Activated naive CD4-positive, alpha-beta T cell treated with anti-CD3 and anti-CD28 coated beads, Interleukin-2, amount 10 ng/mL, durations not matched to agents 7 days and 5 days (primary cell): ENCODE measurements around the gene TM7SF2.
A peak's percentile ranks its signal among the peaks of the same experiment; 100 is the strongest.
"Not testable (repeated sequence)": the region's sequence is repeated elsewhere in the genome, so short reads cannot be mapped to it uniquely, and the experiment has no call there.

Experiments used
- CTCF ChIA-PET: fragments of 350-600 bp; sonication (Branson Sonifier 250); formaldehyde crosslinking; loops from one replicate; lab custom pipeline; 2021; ENCODE audit warnings: antibody characterized with exemption; lab: Charles Lee
- DNase-seq: peaks from one replicate; pipeline ENCODE4 v3.0.0-alpha.2; 2020
- H3K27ac Mint-ChIP-seq: one replicate; pipeline ENCODE4 v1.8.0; 2021; ENCODE audit warnings: mild to moderate bottlenecking, moderate library complexity, mixed read lengths
- H3K27me3 Mint-ChIP-seq: one replicate; pipeline ENCODE4 v1.8.0; 2021; ENCODE audit warnings: mild to moderate bottlenecking, mixed read lengths
- H3K36me3 Mint-ChIP-seq: one replicate; pipeline ENCODE4 v1.8.0; 2021; ENCODE audit warnings: mixed read lengths
- H3K4me1 Mint-ChIP-seq: one replicate; pipeline ENCODE4 v1.8.0; 2021; ENCODE audit warnings: mixed read lengths
- H3K4me3 Mint-ChIP-seq: one replicate; pipeline ENCODE4 v1.8.0; 2021; ENCODE audit warnings: mild to moderate bottlenecking, moderate library complexity, mixed read lengths
- H3K9me3 Mint-ChIP-seq: one replicate; pipeline ENCODE4 v1.8.0; 2021; ENCODE audit warnings: mixed read lengths

Gene TM7SF2

DNA sequence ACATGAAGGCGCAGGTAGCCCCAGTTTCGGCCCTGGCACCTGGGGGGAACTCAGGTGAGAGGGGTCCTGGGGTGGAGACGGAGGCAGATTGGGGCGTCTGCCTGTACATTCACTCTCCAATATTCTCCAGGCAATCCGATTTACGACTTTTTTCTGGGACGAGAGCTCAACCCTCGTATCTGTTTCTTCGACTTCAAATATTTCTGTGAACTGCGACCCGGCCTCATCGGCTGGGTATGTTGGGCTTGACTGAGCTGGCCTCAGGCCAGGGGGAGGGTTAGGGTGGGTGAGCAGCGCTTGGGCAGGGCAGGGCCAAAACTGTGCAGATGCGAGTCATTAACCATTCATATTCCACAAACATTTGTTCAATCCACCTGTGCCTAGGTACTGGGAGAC lies 1.7 kb downstream of the TM7SF2 start:
- peaks cover 58% of the 10 kb centered on the region for H3K4me1 Mint-ChIP-seq
- peak overlapping the region; percentile 87 for H3K4me3 Mint-ChIP-seq
- peaks cover 4% of the 10 kb centered on the region for H3K27me3 Mint-ChIP-seq
- peaks cover 25% of the 10 kb centered on the region for H3K36me3 Mint-ChIP-seq
- CTCF ChIA-PET, result interaction anchor here (0.6 to 8.7 kb wide), 10 partner anchors 7 to 355 kb away, joined by 3 to 60 read pairs (median 4); partner anchors contain the start of genes CDCA5, FAU, MRPL49 and SAC3D1
- H3K27ac Mint-ChIP-seq, result peak overlapping the region; percentile 92
- no peaks in the 10 kb centered on the region for H3K9me3 Mint-ChIP-seq
- no peak for DNase-seq

DNA sequence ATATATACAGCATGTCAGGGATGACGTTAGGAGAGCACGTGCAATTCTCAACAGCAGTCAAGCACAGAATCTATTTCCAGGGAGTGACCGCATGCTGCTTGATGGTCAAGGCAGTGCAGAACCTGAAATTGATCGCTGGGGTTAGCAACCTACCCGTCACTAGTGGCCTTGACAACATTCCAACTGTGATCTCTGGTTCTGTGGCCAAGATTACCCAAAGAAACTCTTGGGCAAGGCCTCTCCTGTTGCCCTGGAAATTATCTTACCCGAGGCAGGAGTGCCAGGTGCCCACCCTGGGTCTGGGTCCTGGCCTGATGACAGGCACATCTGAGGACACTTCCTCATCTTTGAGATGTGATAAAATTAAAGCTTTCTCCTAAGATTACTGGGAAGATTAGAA lies 2.2 kb downstream of the TM7SF2 start:
- CTCF ChIA-PET, result interaction anchor here (0.6 to 8.7 kb wide), 5 partner anchors 7 to 355 kb away, joined by 3 to 60 read pairs (median 4); partner anchors contain the start of genes FAU, MRPL49 and VPS51
- H3K9me3 Mint-ChIP-seq, result no peaks in the 10 kb centered on the region
- DNase-seq, result no peak
- H3K4me3 Mint-ChIP-seq, result peak overlapping the region; percentile 87
- H3K27ac Mint-ChIP-seq, result peak overlapping the region; percentile 92
- H3K27me3 Mint-ChIP-seq, result peaks cover 4% of the 10 kb centered on the region
- peaks cover 62% of the 10 kb centered on the region for H3K4me1 Mint-ChIP-seq
- H3K36me3 Mint-ChIP-seq, result peaks cover 28% of the 10 kb centered on the region

GRCh38 chr11:65114538-65115171 lies 3.0 kb downstream of the TM7SF2 start:
- H3K4me3 Mint-ChIP-seq, result peak overlapping the region; percentile 87
- H3K27ac Mint-ChIP-seq, result no peak overlapping the region
- peaks cover 66% of the 10 kb centered on the region for H3K4me1 Mint-ChIP-seq
- CTCF ChIA-PET, result interaction anchor here (8.7 kb wide), 1 partner anchor 17 kb away, joined by 60 read pairs; the partner anchor contains the start of gene VPS51
- no peaks in the 10 kb centered on the region for H3K9me3 Mint-ChIP-seq
- DNase-seq, result no peak
- peaks cover 27% of the 10 kb centered on the region for H3K36me3 Mint-ChIP-seq
- peaks cover 4% of the 10 kb centered on the region for H3K27me3 Mint-ChIP-seq

DNA sequence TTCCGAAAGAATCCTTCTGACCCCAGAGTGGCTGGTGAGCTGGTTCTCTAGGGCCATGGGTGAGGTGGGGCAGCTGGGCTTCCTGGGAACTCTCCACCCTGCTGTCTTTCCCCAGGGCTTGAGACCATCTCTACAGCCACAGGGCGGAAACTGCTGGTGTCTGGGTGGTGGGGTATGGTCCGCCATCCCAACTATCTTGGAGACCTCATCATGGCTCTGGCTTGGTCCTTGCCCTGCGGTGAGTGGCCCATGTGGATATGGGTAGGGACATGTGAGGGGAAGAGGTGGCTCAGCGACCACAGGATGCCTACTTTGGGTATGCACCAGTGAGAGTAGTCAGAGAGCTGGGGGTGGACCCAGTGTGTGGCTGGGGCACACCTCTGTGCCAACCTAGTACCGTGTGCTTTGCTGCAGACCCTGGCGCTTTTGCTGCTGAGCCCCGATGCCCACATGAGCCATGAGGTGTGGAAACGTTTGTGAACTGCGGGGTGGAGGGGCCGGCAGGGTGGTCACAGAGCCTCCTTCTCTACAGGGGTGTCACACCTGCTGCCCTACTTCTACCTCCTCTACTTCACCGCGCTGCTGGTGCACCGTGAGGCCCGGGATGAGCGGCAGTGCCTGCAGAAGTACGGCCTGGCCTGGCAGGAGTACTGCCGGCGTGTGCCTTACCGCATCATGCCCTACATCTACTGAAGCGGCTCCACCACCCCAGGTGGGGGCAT lies 3.9 kb downstream of the TM7SF2 start:
- CTCF ChIA-PET, result interaction anchor here (8.7 kb wide), 1 partner anchor 17 kb away, joined by 60 read pairs; the partner anchor contains the start of gene VPS51
- H3K4me3 Mint-ChIP-seq, result peak overlapping the region; percentile 90
- peaks cover 30% of the 10 kb centered on the region for H3K36me3 Mint-ChIP-seq
- no peaks in the 10 kb centered on the region for H3K9me3 Mint-ChIP-seq
- H3K27me3 Mint-ChIP-seq, result peaks cover 4% of the 10 kb centered on the region
- H3K4me1 Mint-ChIP-seq, result peaks cover 68% of the 10 kb centered on the region
- H3K27ac Mint-ChIP-seq, result peak overlapping the region; percentile 98
- no peak for DNase-seq

DNA sequence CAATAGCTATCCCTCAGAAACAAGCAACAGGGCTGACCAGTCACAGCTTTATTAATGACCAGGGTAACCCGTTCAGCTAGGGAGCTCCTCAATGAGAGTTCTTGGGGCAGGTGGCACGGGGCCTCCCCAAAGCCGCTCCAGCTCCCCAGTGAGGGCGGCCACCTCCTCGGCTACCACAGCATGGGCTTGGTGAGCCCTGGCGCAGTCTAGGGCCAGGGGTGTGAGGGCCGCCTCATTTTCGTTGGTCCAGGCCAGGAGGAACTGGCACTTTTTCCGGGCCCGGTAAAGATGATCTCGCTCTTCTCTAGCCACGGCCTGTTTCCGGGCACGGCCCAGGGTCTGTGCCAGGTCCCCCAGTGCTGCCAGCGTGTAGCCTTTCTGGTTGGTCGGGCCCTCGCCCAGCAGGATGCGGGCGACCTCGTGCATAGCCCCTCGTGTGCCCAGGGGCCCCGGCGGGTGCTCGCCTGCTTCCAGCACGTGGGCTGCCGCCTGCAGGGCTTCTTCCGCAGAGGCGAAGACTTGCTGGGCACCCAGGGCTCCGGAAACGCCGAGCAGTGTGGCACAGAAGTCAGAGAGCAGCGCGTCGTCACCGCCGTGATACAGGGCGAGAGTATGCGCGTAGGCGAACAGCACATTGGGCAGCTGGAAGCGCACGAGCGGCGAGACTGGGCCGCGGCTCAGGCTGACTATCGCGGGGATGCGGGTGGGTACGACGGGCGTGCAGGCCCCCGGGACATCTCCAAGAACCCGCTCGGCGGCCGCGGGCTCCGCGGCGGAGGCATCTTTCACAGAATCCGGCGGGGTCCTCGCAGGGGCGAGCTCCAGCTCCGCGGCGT lies 4.9 kb downstream of the TM7SF2 start:
- peak; percentile 78 for DNase-seq
- CTCF ChIA-PET, result interaction anchor here (1.1 to 2.2 kb wide), 7 partner anchors 9 to 272 kb away, joined by 3 to 11 read pairs (median 5); partner anchors contain the start of genes ARL2, CDC42BPG, CDCA5 and SAC3D1
- Mint-ChIP-seq H3K36me3 (peaks cover 38% of the 10 kb centered on the region), H3K27ac (peak overlapping the region; percentile 98), H3K27me3 (peaks cover 3% of the 10 kb centered on the region), H3K4me3 (peak overlapping the region; percentile 90), H3K9me3 (no peaks in the 10 kb centered on the region), H3K4me1 (peaks cover 67% of the 10 kb centered on the region)

- Mint-ChIP-seq H3K9me3 (no peaks in the 10 kb centered on the region), H3K4me3 (peak within 1 kb of the TSS; percentile 90), H3K27ac (peak within 1 kb of the TSS; percentile 98), H3K4me1 (peaks cover 68% of the 10 kb centered on the region), H3K27me3 (no peaks in the 10 kb centered on the region), H3K36me3 (peaks cover 46% of the 10 kb centered on the region)
- DNase-seq, result peak; percentile 100
- CTCF ChIA-PET, result interaction anchor here (0.7 to 2.2 kb wide), 12 partner anchors 9 to 273 kb away, joined by 3 to 11 read pairs (median 4); partner anchors contain the start of genes ARL2, CDC42BPG, CDCA5 and SAC3D1
Measured at GRCh38 chr11:65117206-65118096, 5.8 kb downstream of the TM7SF2 start, which contains the start of gene ZNHIT2. ZNHIT2 (minus strand) TSS chr11:65117701; CDS start chr11:65117653, 48 bp downstream.

GRCh38 chr11:65118097-65118837 lies 6.6 kb downstream of the TM7SF2 start:
- CTCF ChIA-PET, result interaction anchor here (0.7 to 4.3 kb wide), 9 partner anchors 7 to 296 kb away, joined by 3 to 33 read pairs (median 4); partner anchors contain the start of genes ARL2 and TM7SF2

DNA sequence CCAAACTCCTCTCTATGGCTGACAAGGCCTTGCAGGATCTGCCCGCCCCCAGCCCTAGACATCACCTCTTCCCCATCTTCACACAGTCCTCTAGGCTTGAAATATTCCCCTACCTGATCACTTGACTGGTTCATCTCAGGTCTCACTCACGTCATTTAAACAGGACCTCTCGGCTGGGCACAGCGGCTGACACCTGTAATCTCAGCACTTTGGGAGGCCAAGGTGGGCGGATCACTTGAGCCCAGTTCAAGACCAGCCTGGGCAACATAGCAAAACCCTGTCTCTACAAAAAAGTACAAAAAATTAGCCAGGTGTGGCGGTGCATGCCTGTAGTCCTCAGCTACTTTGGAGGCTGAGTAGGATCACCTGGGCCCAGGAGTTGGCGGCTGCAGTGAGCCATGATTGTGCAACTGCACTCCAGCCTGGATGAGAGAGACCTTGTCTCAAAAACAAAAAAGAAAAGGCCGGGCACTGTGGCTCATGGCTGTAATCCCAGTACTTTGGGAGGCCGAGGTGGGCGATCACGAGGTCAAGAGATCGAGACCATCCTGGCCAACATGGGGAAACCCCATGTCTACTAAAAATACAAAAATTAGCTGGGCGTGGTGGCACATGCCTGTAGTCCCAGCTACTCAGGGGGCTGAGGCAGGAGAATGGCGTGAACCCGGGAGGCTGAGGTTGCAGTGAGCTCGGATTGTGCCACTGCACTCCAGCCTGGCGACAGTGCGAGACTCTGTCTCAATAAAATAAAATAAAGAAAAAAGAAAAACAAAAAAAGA lies 7.4 kb downstream of the TM7SF2 start:
- Mint-ChIP-seq H3K4me1 (peaks cover 69% of the 10 kb centered on the region), H3K27ac (peak overlapping the region; percentile 98), H3K36me3 (peaks cover 44% of the 10 kb centered on the region)
- H3K9me3 Mint-ChIP-seq, H3K4me3 Mint-ChIP-seq, DNase-seq, H3K27me3 Mint-ChIP-seq: not testable (repeated sequence)
- CTCF ChIA-PET, result interaction anchor here (0.7 to 4.3 kb wide), 7 partner anchors 7 to 297 kb away, joined by 3 to 33 read pairs (median 4); partner anchors contain the start of genes ARL2 and TM7SF2

More at GRCh38 chr11:65118097-65118837, 6.6 kb downstream of the TM7SF2 start:
- Mint-ChIP-seq H3K27me3 (no peaks in the 10 kb centered on the region), H3K36me3 (peaks cover 45% of the 10 kb centered on the region), H3K4me1 (peaks cover 70% of the 10 kb centered on the region), H3K9me3 (no peaks in the 10 kb centered on the region), H3K4me3 (peak overlapping the region; percentile 90), H3K27ac (peak overlapping the region; percentile 98)
- no peak for DNase-seq

DNA sequence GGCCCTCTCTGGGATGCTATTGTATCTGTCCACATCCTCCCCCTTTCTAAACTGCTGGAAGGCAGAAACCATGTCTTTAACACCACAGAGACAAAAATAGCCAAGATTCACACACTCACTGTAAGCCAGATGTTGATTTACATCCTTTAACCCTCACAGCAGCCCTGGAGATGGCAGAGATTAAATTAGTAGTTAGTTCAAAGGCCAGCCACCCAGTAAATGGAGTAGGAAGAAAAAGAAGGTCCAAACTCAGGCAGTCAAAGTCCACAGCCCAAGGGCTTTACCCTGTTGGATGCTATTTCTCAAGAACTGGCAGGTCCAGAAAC lies 8.0 kb downstream of the TM7SF2 start:
- DNase-seq, result no peak
- Mint-ChIP-seq H3K9me3 (no peaks in the 10 kb centered on the region), H3K4me1 (peaks cover 67% of the 10 kb centered on the region), H3K27ac (peak overlapping the region; percentile 76), H3K4me3 (no peak overlapping the region), H3K36me3 (peaks cover 47% of the 10 kb centered on the region), H3K27me3 (no peaks in the 10 kb centered on the region)
- CTCF ChIA-PET, result interaction anchor here (1.1 to 4.3 kb wide), 2 partner anchors 8 to 12 kb away, joined by 3 to 33 read pairs; partner anchors contain the start of gene TM7SF2

DNA sequence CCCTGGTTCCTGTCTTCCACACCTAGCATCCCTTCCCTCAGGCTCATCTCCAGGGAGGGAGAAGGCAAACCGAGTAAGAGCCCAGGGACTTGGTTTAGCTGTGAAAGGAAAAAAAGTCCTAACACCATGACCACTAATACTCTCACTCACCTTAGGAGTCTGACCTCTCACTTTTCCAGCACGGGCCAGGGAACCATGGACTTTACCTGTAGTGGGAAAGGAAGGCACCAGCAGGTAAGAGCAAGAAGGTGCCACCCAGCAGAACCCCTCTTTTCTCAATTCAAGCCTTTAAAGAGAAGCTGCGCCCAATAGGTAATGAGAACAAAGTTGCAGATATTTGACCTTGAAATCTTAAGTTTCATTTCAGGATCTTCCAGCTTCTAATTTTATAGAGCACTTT lies 9.2 kb downstream of the TM7SF2 start:
- CTCF ChIA-PET, result interaction anchor here (1.8 to 4.3 kb wide), 3 partner anchors 9 to 60 kb away, joined by 6 to 33 read pairs (median 9); partner anchors contain the start of genes CAPN1, SYVN1 and TM7SF2
- H3K36me3 Mint-ChIP-seq, result peaks cover 54% of the 10 kb centered on the region
- peaks cover 61% of the 10 kb centered on the region for H3K4me1 Mint-ChIP-seq
- no peak for DNase-seq
- H3K4me3 Mint-ChIP-seq, result peak overlapping the region; percentile 97
- peak overlapping the region; percentile 100 for H3K27ac Mint-ChIP-seq
- no peaks in the 10 kb centered on the region for H3K27me3 Mint-ChIP-seq
- H3K9me3 Mint-ChIP-seq, result no peaks in the 10 kb centered on the region

DNA sequence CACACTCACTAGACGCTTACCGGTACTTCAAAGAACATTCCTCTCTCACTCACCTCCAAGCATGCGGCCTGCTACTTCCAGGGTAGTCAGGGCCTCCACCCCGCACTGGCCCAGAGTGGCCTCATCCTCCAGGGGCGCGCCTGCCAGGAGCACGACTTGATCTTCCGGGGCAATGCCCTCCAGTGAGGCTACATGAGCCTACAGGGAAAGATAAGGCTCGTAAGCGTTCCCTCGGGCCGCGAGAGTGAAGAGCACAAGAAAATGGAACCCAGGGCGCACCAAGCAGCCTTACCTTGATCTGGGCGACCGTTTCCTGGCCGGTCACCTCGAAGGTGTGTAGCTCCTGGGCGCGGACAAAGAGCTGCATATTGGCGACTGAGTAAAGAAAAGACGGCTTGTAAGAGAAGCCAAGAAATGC lies 9.8 kb downstream of the TM7SF2 start:
- H3K4me1 Mint-ChIP-seq, result peaks cover 55% of the 10 kb centered on the region

More for the DNA sequence above, 9.8 kb downstream of the TM7SF2 start:
- peak overlapping the region; percentile 97 for H3K4me3 Mint-ChIP-seq
- peak; percentile 61 for DNase-seq
- H3K27me3 Mint-ChIP-seq, result no peaks in the 10 kb centered on the region
- H3K36me3 Mint-ChIP-seq, result peaks cover 57% of the 10 kb centered on the region
- CTCF ChIA-PET, result interaction anchor here (0.7 to 4.3 kb wide), 5 partner anchors 10 to 109 kb away, joined by 3 to 33 read pairs (median 6); partner anchors contain the start of genes CAPN1, SYVN1 and TM7SF2
- peak overlapping the region; percentile 100 for H3K27ac Mint-ChIP-seq
- no peaks in the 10 kb centered on the region for H3K9me3 Mint-ChIP-seq
